ENCODE results near the gene TNRC18.

The TNRC18 gene

DNA sequence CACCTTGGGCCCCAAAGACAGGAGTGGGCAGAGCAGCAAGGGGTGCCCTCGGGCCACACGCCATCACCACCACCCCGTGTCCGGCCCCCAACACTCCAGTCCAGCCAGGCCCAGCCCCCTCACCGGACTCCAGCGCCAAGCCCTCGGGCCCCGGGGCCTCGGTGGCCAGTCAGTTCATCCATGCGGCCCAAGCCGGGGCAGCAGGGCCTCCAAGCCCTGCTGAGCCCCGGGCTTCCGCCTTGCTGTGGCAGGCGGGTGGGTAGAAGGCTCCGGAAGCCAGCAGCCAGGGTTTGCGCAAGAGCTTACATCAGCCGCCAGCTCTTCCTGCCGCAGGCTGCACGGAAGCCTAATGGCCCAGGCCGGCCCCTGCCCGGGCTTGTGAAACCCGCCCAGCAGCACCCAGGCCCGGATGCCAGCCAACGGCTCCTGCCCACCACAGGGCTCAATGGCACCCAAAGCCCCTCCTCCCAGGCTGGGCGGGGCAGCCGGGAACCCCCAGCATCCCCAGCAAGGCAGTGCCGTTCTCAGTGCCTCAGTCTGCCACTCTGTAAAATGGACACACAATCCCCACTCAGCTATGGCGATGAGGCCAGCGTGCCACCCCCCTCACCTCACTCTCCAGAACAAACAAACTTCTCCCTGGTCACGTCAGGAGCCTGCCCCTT lies 26.5 kb downstream of the TNRC18 start:
- peak; percentile 97 for DNase-seq

GRCh38 chr7:5396542-5396941 lies 27.1 kb downstream of the TNRC18 start:
- DNase-seq = peak; percentile 86

- DNase-seq = peak; percentile 60
Observed at GRCh38 chr7:5395246-5395645, 28.4 kb downstream of the TNRC18 start.

DNA sequence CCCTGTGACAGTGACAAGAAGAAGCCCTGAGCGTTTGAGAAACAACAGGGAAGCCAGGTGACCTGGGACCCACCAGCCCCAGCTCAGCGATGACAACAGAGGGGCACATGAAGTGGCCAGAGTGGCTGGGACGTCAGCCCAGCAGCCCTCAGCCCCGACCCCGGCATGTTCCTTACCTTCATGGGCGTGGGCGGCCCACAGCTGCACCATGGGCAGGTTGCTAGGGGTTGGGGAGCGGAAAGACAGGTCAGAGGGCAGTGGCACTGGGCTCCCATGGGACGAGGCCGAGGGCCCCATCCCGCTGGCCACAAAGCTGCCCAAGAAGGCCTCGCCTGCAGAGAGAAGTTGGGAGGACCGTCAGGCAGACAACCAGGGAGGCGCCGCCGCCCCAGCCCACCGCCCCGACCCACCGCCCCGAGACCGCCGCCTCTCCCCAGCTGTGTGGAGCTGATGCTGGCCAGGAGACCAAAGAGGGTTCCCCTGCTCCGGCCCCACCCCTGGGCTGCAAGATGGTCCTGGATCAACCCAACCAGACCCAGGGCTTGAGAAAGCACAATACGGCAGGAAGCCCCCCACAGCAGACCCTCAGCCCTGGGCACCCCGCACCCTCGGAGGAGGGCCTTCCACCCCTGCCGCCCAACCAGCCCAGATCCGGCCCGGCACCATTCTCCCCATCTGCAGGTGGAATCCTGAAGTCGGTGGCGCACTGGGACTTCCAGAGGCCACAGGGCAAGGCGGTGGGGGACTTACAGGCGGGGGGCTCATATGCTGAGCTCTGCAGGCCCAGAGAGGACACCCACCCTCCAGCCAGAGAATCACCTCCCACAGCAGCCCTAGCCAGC lies 29.1 kb downstream of the TNRC18 start:
- DNase-seq = no peak

DNA sequence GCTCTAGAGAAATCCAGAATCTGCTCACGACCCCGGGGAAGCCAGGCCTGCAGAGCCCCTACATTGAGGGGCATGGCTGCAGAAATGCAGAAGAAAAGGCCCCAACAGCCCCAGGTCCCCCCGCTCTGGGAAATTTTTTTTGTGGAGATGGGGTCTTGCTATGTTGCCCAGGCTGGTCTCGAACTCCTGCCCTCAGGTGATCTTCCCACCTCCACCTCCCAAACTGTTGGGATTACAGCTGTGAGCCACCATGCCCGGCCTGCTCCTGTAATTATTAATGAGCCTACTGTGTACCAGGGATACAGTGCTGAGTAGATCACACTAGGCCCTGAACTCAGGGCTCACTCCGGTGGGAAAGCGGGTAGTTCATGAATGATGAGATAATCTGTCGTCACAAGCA lies 29.9 kb downstream of the TNRC18 start:
- no peak for DNase-seq

DNA sequence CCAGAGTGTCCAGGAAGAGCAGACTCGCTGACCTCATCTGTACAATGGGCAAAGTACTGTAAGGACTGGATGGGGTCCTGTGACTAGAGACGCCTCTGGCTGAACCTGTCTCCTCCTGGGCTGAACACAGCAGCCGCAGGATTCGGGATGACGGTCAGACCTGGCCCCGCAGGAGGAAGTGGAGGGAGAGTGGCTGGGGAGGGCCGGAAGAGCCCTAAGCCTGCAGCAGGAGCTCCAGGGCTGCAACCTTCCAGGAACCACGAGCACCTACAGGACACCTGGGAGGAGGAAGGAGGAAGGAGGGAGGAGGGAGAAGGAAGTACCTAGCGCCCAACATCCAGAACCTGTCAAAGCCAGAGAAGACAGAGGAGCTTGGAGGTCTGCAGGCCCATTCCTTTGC lies 30.3 kb downstream of the TNRC18 start:
- no peak for DNase-seq

DNA sequence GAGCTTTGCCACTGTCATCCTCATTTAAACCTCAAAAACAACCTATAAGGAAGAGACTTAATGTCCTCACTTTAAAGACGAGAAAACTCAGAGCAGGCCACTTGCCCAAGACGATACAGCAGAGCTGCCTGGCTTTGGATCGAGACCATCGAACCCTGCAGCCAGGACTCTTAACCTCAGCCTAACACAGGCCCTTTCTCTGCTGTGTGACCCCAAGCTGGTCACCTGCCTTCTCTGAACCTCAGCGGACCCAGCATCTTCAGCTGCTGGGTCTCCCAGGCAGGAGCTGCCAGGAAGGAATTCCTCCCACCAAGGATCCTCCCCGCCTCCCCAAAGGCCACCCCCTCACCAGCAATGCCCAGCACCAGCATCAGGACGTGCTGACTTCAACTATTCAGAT lies 32.7 kb downstream of the TNRC18 start:
- no peak for DNase-seq

GRCh38 chr7:5388905-5389433 lies 34.7 kb downstream of the TNRC18 start:
- DNase-seq = no peak

GRCh38 chr7:5388273-5388901 lies 35.2 kb downstream of the TNRC18 start:
- DNase-seq = no peak

- DNase-seq = no peak
Observed at GRCh38 chr7:5387711-5388245, 35.9 kb downstream of the TNRC18 start.

DNA sequence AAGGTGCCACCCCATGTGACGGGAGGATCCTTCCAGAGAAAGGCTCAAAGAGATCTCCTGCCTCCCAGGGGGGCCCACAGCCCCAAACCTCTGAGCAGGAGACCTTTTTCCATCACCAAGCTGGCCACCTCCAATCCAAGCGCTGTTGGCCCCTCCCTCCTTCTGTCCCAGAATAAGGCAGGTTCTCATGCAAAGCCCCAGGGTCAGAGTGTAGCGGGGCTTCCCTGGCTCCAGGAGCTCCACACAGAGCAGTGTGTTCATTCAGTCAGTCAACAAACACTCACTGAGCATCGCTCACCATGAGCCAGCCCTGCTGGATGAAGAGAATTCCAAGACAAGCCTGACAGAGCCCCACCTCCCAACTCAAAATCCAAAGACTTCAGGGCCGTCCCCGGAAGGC lies 39.0 kb downstream of the TNRC18 start:
- no peak for DNase-seq

DNA sequence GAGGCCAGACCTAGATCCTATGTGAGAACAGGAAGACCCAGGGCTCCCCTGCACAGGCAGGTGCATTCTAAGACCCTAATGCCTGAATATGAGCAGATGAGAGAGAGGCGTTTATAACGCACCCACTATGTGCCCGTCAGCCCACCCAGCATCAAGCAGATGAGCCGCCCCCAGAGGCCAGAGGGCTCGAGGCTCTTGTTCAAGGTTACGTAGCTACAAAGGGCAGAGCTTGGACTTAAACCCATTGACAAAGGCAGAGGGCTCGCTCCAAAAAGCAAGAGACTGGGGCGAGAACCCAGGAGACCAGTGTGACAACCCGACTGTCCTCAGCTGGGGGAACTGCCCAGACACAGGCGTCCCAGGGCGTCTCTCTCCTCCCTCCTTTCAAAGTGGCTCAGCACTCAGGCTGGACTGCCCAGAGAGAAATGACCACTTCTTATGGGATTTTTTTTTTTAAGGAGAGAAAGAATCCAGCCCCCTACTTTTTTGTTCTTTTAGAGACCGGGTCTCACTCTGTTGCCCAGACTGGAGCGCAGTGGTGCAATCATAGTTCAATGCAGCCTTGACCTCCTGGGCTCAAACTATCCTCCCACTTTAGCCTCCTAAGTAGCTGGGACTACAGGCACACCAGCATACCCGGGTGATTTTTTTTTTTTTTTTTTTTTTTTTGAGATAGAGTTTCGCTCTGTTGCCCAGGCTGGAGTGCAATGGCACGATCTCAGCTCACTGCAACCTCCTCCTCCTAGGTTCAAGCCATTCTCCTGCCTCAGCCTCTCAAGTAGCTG lies 40.1 kb downstream of the TNRC18 start:
- no peak for DNase-seq

DNA sequence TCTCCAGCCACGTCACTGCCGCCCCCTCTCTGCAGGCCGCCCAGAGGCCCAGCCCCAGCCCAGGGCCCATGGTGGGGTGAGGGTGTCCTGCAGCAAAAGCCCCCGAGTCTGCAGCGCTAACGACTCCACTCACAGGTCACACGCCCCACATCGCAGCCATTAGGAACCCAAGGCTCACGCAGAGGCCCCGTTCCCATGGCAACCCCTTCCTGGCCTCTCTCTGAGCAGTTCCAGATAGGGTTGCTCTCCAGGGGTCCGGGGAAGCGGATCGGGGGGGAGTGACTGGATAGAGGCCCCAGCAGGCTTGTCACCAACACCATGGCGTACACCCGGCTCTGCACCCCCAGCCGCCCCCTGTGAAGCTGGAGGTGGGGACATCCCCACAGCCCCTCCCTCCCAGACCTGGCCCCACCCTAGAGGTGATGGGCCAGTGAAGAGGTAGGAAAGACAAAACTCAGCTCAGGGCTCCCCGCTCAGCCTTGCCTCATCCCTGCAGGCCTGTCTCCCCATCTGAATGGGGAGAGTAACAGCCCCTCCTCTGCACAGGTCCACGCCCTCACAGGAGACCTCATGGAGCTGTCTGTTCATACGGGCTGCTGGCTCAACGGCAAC lies 41.2 kb downstream of the TNRC18 start:
- peak; percentile 60 for DNase-seq

DNA sequence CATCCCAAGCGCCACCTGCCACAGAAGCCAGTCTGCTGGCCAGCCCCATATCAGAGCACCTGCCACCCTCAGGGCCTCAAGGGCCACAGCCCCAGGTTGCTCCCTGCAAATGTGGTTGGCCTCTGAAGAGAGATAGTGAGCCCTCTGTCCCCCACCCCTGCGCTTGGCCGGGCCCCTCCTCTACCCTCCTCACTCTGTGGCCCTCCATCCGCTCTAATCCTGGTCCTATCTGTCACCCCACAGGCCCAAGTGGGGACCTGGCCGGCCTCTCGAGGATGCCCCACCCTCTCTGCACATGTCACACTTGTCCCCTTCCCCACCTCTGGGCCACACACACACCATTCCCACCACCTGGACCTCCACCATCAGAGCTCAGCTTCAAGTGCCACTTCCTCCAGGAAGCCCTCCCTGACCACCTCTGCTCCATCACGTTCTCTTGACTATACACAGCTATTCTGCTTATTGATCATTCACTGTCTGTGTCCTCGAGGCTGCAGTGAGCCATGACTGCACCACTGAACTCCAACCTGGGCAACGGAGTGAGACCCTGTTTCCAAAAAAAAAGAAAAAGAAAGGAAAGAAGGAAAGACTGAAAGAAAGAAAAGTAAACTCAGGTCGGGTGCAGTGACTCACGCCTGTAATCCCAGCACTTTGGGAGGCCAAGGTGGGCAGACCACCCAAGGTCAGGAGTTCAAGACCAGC lies 42.4 kb downstream of the TNRC18 start:
- DNase-seq = peak; percentile 65

- DNase-seq = no peak
Observed at GRCh38 chr7:5380350-5381070, 43.1 kb downstream of the TNRC18 start.

DNA sequence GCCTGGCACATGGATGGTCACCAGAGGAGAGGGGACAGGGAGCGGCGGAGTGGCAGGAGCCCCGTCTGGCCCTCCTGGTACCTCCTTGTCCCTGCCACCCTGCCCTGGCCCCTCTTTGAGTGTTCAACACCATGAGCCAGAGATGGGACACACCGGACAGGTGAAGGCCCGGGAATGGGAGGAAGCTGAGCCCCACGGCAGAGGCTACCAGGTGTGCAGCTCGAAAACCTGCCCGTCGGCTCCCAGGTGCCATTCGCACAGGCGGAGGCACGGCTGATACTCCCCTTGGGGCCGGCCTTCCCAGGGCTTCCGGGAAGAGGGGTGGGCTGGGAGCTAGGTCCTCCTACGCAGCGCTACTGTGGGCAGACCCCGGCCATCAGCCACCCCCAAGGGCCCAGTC lies 44.1 kb downstream of the TNRC18 start:
- no peak for DNase-seq

- DNase-seq = no peak
Observed at GRCh38 chr7:5377816-5378215, 45.8 kb downstream of the TNRC18 start.

DNA sequence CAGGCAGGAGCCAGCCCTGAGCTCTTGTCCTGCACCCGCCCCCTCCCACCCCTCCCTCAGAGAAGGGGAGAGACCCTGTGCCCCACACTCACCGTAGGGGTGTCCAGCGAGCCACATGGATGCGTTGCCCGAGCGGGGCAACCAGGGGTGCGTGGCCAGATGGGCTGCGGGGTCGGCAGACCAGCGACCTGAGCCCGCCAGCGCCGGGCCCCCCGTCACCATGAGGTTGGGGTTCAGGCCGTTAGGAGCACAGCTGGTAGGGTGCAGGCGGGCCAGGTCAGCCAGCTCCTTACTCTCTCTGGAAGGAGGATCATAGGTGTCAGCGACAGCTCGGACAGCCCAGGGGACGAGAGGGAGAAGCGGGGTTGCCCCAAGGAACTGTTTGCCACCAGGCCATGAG lies 46.4 kb downstream of the TNRC18 start:
- DNase-seq = no peak

GRCh38 chr7:5375925-5376324 lies 47.7 kb downstream of the TNRC18 start:
- DNase-seq = no peak

- DNase-seq = no peak
Observed at GRCh38 chr7:5374464-5374863, 49.2 kb downstream of the TNRC18 start.

DNA sequence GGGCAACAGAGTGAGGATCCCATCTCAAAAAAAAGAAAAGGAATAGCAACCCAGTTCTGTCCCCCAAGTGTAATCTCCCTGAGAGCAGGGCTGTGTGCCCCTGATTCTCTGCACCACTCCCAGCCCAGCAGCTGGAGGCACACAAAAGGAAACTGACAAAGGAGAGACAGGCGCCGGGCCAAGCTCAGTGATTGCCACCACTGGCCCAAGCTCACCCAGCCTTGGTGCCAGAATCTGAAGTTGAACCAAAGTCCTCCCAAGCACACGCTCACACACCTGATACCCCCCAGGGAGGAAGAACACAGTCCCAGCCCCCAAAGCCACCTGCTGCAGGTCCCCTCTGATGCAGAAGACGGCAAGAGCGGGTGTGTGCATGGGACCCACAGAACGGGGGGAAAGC lies 50.3 kb downstream of the TNRC18 start:
- no peak for DNase-seq
